HEK293 (cell line): ENCODE data around the gene ANXA3.

Source experiments
- KLF7 ChIP-seq: fragments of 450-650 bp; formaldehyde crosslinking; IDR thresholded peaks from 2 replicates; pipeline ENCODE4 v1.5.1; 2016; ENCODE audit warnings: missing biosample characterization, missing genetic modification characterization, borderline replicate concordance
- KLF9 ChIP-seq: fragments of 450-650 bp; formaldehyde crosslinking; IDR thresholded peaks from 2 replicates; pipeline ENCODE4 v1.5.1; 2016; ENCODE audit warnings: missing biosample characterization, missing genetic modification characterization, low read depth
- TRIM28 ChIP-seq: IDR thresholded peaks from 2 replicates; pipeline ENCODE4 v1.6.1; 2011; ENCODE audit warnings: low read length, control low read depth, borderline replicate concordance
- ZFP41 ChIP-seq: fragments of 450-650 bp; formaldehyde crosslinking; IDR thresholded peaks from 2 replicates; pipeline ENCODE4 v1.5.1; 2016; ENCODE audit warnings: missing biosample characterization, missing genetic modification characterization, borderline replicate concordance
- ZNF335 ChIP-seq: fragments of 450-650 bp; formaldehyde crosslinking; conservative IDR thresholded peaks from 2 replicates; pipeline ENCODE4 v1.5.1; 2016; ENCODE audit warnings: missing biosample characterization, missing genetic modification characterization
- ZNF585B ChIP-seq: fragments of 450-650 bp; formaldehyde crosslinking; IDR thresholded peaks from 2 replicates; pipeline ENCODE4 v1.5.1; 2016; ENCODE audit warnings: missing biosample characterization, missing genetic modification characterization
- ZNF707 ChIP-seq: fragments of 450-650 bp; formaldehyde crosslinking; IDR thresholded peaks from 2 replicates; pipeline ENCODE4 v1.5.1; 2016; ENCODE audit warnings: missing biosample characterization, missing genetic modification characterization
- ZNF792 ChIP-seq: fragments of 450-650 bp; formaldehyde crosslinking; IDR thresholded peaks from 2 replicates; pipeline ENCODE4 v1.5.1; 2016; ENCODE audit warnings: missing biosample characterization, missing genetic modification characterization
- TF ChIP-seq, protein P1 (sequence below): fragments of 450-650 bp; formaldehyde crosslinking; IDR thresholded peaks from 2 replicates; pipeline ENCODE4 v1.5.1; 2016; ENCODE audit warnings: missing biosample characterization, missing genetic modification characterization

DNA sequence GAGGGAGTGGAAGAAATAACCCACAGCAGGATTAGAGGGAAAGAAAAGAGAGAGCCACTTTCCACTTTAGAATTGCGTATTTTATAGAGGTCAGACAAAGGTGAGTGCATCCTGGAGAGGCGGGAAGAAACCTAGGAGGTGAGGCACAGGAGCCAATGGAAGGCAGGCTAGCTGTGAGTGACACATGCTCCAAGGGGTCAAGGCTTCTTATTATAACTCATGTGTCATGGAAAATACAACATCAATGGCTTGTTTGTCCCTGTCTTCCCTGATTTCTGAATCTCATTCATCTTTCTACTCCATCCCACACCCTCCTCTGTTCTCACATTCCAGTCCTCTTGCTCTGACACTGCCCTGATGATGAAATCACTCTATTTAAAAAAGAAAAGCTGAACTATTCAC is 14.4 kb downstream of the ANXA3 start:
- TF ChIP-seq ZNF707, result no peak
- no peak for TF ChIP-seq KLF9 (tag by site-specific recombination)
- no peak for TF ChIP-seq KLF7 (tag by site-specific recombination)
- TF ChIP-seq ZNF585B (tag by site-specific recombination), result no peak
- TF ChIP-seq ZNF792, result no peak
- no peak for TF ChIP-seq ZNF335 (tag by site-specific recombination)
- no peak for TF ChIP-seq ZFP41 (tag by site-specific recombination)
- TF ChIP-seq, protein P1, sequence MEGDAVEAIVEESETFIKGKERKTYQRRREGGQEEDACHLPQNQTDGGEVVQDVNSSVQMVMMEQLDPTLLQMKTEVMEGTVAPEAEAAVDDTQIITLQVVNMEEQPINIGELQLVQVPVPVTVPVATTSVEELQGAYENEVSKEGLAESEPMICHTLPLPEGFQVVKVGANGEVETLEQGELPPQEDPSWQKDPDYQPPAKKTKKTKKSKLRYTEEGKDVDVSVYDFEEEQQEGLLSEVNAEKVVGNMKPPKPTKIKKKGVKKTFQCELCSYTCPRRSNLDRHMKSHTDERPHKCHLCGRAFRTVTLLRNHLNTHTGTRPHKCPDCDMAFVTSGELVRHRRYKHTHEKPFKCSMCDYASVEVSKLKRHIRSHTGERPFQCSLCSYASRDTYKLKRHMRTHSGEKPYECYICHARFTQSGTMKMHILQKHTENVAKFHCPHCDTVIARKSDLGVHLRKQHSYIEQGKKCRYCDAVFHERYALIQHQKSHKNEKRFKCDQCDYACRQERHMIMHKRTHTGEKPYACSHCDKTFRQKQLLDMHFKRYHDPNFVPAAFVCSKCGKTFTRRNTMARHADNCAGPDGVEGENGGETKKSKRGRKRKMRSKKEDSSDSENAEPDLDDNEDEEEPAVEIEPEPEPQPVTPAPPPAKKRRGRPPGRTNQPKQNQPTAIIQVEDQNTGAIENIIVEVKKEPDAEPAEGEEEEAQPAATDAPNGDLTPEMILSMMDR, result no peak
- TF ChIP-seq TRIM28, result no peak
